Measurements from ENCODE around the gene HTR7. TPM values are rescaled to one million over a fixed set of nuclear protein-coding genes. Genes with fewer than 3 reads are reported as not detected.

The HTR7 gene
- total and polyA plus RNA-seq, 2 of the 8 experiments (the other 6 are each of a cell fraction or from before 2014, with no cell fraction given) = 22.9 to 24.6 TPM

- Histone ChIP-seq H3K27ac (ENCODE audit: low read depth, low read length) (no peak overlapping the region), H4K5ac (ENCODE audit: insufficient read length, low read depth, low read length) (no peak overlapping the region), H3K56ac (replicated peaks; ENCODE audit: insufficient read length, low read depth, low read length) (no peak overlapping the region), H2BK120ac (replicated peaks; ENCODE audit: low read depth, low read length) (no peak overlapping the region), H2BK15ac (ENCODE audit: low read length) (no peak overlapping the region), H4K8ac (ENCODE audit: extremely low read depth, insufficient read depth, low read length) (no peak overlapping the region), H3K14ac (ENCODE audit: insufficient read length) (no peak overlapping the region), H3K9me3 (ENCODE audit: insufficient read depth in 2 of 2, low read depth in 1 of 2, low read length in 1 of 2) (no peaks in the 10 kb centered on the region), H3K18ac (ENCODE audit: extremely low read depth, low read length) (no peak overlapping the region), H2BK5ac (ENCODE audit: low read depth, low read length) (no peak overlapping the region), H3K4me2 (ENCODE audit: insufficient read depth in 1 of 2, low read depth in 2 of 2, low read length in 2 of 2) (no peak overlapping the region), H3K4ac (replicated peaks; ENCODE audit: insufficient read length, low read depth, low read length) (no peak overlapping the region), H4K91ac (replicated peaks; ENCODE audit: insufficient read length, low read length) (no peak overlapping the region), H2BK12ac (ENCODE audit: low read depth, low read length) (no peak overlapping the region), H3K79me2 (ENCODE audit: control insufficient read depth in 1 of 2, insufficient read depth in 2 of 2, low read length in 2 of 2) (peaks cover 0 to 91% of the 10 kb centered on the region in 2 experiments; a peak in 2 of 4 replicates), H3K4me3 (ENCODE audit: extremely low read depth in 1 of 4, insufficient read depth in 2 of 4, low read depth in 3 of 4, low read length in 4 of 4) (no peak overlapping the region), H2AK5ac (ENCODE audit: low read depth, low read length) (no peak overlapping the region), H2AFZ (ENCODE audit: low read length) (no peak overlapping the region), H3K36me3 (ENCODE audit: control insufficient read depth in 2 of 4, insufficient read depth in 4 of 4, low read length in 3 of 4) (no peaks in the 10 kb centered on the region), H2BK20ac (ENCODE audit: low read length) (no peak overlapping the region), H3K9ac (replicated peaks in 1 of 4; ENCODE audit: extremely low read depth in 1 of 4, low read depth in 3 of 4, low read length in 3 of 4) (no peak overlapping the region), H3K4me1 (replicated peaks in 1 of 4; ENCODE audit: control insufficient read depth in 3 of 4, insufficient read depth in 4 of 4, low read length in 3 of 4) (peaks cover 0 to 9% (median 4%) of the 10 kb centered on the region in 4 experiments; a peak in 4 of 7 replicates), H4K20me1 (replicated peaks in 1 of 2; ENCODE audit: control insufficient read depth in 1 of 2, insufficient read depth in 2 of 2, low read length in 2 of 2) (no peaks in the 10 kb centered on the region), H3K79me1 (ENCODE audit: low read depth, low read length) (no peaks in the 10 kb centered on the region), H3K23ac (ENCODE audit: insufficient read length) (no peak overlapping the region), H3K27me3 (replicated peaks in 1 of 4; ENCODE audit: control insufficient read depth in 3 of 4, extremely low read depth in 1 of 4, insufficient read depth in 3 of 4, low read length in 3 of 4) (no peaks in the 10 kb centered on the region), H3K23me2 (ENCODE audit: low read depth, low read length) (no peaks in the 10 kb centered on the region)
- CTCF ChIA-PET (ENCODE audit: partially characterized antibody) = interaction anchor here (0.8 to 2.0 kb wide), 7 partner anchors 15 to 69 kb away, joined by 3 to 5 read pairs (median 3); no protein-coding TSS in a partner anchor
- FAIRE-seq = no peak
- POLR2A ChIA-PET (ENCODE audit: partially characterized antibody) = interaction anchor here (0.6 kb wide), 1 partner anchor 1141 kb away, joined by 3 read pairs; no protein-coding TSS in a partner anchor
- 74% methylated on average over 4 of the region's 4 CpGs; no CpG with 5 or more reads in 1 of the 2 experiments for WGBS, 2 experiments (ENCODE audit: extremely low coverage in 1 of 2, insufficient coverage in 1 of 2, insufficient read length in 1 of 2, insufficient replicate concordance in 2 of 2, low coverage in 1 of 2, low lambda C conversion rate in 2 of 2, missing lambda C conversion rate in 1 of 2)
- no peak for DNase-seq (ENCODE audit: low read depth in 1 of 2, low spot score in 2 of 2)
- TF ChIP-seq GABPA (IDR thresholded peaks at IDR 0.05; ENCODE audit: borderline replicate concordance, insufficient read depth, low read length) (no peak), EZH2 (IDR thresholded peaks at IDR 0.05; ENCODE audit: low read depth, low read length, severe bottlenecking) (no peak), EP300 (IDR thresholded peaks at IDR 0.05; ENCODE audit: borderline replicate concordance in 1 of 2, low read depth in 2 of 2, low read length in 2 of 2) (no peak), SIRT6 (IDR thresholded peaks at IDR 0.05; ENCODE audit: low read length) (no peak), FOSL1 (IDR thresholded peaks at IDR 0.05; ENCODE audit: insufficient read depth, low read depth, low read length) (no peak), KDM4A (IDR thresholded peaks at IDR 0.05; ENCODE audit: low read depth, low read length, severe bottlenecking) (no peak), TAF1 (IDR thresholded peaks at IDR 0.05; ENCODE audit: low read depth, low read length) (no peak), NANOG (IDR thresholded peaks at IDR 0.05; ENCODE audit: insufficient read depth, low read depth, low read length, poor library complexity, severe bottlenecking) (no peak)
- TF ChIP-seq, protein P1, sequence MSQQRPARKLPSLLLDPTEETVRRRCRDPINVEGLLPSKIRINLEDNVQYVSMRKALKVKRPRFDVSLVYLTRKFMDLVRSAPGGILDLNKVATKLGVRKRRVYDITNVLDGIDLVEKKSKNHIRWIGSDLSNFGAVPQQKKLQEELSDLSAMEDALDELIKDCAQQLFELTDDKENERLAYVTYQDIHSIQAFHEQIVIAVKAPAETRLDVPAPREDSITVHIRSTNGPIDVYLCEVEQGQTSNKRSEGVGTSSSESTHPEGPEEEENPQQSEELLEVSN (IDR thresholded peaks at IDR 0.05) = no peak
- TF ChIP-seq, protein P2, sequence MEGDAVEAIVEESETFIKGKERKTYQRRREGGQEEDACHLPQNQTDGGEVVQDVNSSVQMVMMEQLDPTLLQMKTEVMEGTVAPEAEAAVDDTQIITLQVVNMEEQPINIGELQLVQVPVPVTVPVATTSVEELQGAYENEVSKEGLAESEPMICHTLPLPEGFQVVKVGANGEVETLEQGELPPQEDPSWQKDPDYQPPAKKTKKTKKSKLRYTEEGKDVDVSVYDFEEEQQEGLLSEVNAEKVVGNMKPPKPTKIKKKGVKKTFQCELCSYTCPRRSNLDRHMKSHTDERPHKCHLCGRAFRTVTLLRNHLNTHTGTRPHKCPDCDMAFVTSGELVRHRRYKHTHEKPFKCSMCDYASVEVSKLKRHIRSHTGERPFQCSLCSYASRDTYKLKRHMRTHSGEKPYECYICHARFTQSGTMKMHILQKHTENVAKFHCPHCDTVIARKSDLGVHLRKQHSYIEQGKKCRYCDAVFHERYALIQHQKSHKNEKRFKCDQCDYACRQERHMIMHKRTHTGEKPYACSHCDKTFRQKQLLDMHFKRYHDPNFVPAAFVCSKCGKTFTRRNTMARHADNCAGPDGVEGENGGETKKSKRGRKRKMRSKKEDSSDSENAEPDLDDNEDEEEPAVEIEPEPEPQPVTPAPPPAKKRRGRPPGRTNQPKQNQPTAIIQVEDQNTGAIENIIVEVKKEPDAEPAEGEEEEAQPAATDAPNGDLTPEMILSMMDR (IDR thresholded peaks at IDR 0.05; ENCODE audit: control extremely low read depth in 1 of 3, insufficient read depth in 1 of 3, low read depth in 1 of 3, low read length in 3 of 3) = no peak
Observed at GRCh38 chr10:90784771-90785170, 73.1 kb downstream of the HTR7 start.
